SJCRH30 (cell line): ENCODE results near the gene RAD51. TPM values are rescaled to one million over a fixed set of nuclear protein-coding genes. Genes with fewer than 3 reads are reported as not detected.

Experiments
- DNase-seq, 2 experiments: peaks; one replicate each; pipeline ENCODE4 v3.0.0-alpha.2; 2015 to 2020
- H3K27ac ChIP-seq: fragments of 250-450 bp; sonication (Bioruptor Pico); 2 replicates; pipeline ENCODE4 v1.5.1; 2020; ENCODE audit warnings: mild to moderate bottlenecking, moderate library complexity
- H3K27me3 ChIP-seq: fragments of 250-450 bp; sonication (Bioruptor Pico); 2 replicates; pipeline ENCODE4 v1.5.1; 2020; ENCODE audit warnings: mild to moderate bottlenecking, moderate library complexity
- H3K36me3 ChIP-seq: fragments of 250-450 bp; sonication (Bioruptor Pico); 2 replicates; pipeline ENCODE4 v1.5.1; 2020; ENCODE audit warnings: mild to moderate bottlenecking, moderate library complexity
- H3K4me1 ChIP-seq: fragments of 250-450 bp; sonication (Bioruptor Pico); 2 replicates; pipeline ENCODE4 v1.5.1; 2020; ENCODE audit warnings: mild to moderate bottlenecking, moderate library complexity
- H3K4me3 ChIP-seq: fragments of 250-450 bp; sonication (Bioruptor Pico); 2 replicates; pipeline ENCODE4 v1.5.1; 2020; ENCODE audit warnings: mild to moderate bottlenecking, moderate library complexity
- H3K9me3 ChIP-seq: fragments of 250-450 bp; sonication (Bioruptor Pico); replicated peaks from 2 replicates; pipeline ENCODE4 v1.5.1; 2020; ENCODE audit warnings: mild to moderate bottlenecking, moderate library complexity
- total RNA-seq: library from RNA; depleted of rRNA; stranded (reverse); fragments of >200 nt; shearing (Covaris generic); gene quantifications from 2 replicates; pipeline ENCODE4 v1.2.3, GENCODE V29; 2014

The RAD51 gene
- total RNA-seq, 1 experiment from 2014 or later, result 48.0 TPM

- H3K36me3 ChIP-seq, result peaks cover 22% of the 10 kb centered on the region
- H3K27ac ChIP-seq, result peak overlapping the region; percentile 54
- H3K27me3 ChIP-seq, result no peaks in the 10 kb centered on the region
- no peak overlapping the region for H3K4me3 ChIP-seq
- H3K9me3 ChIP-seq, result no peaks in the 10 kb centered on the region
- DNase-seq, result no peak
- H3K4me1 ChIP-seq, result peaks cover 18% of the 10 kb centered on the region
Measured at GRCh38 chr15:40743485-40743901, 48.5 kb downstream of the RAD51 start.

GRCh38 chr15:40743921-40744814, 49.2 kb downstream of the RAD51 start:
- no peak for DNase-seq
- Histone ChIP-seq H3K4me3 (no peak overlapping the region), H3K27me3 (no peaks in the 10 kb centered on the region), H3K36me3 (peaks cover 22% of the 10 kb centered on the region), H3K4me1 (peaks cover 18% of the 10 kb centered on the region), H3K9me3 (no peaks in the 10 kb centered on the region), H3K27ac (peak overlapping the region; percentile 54)

DNA sequence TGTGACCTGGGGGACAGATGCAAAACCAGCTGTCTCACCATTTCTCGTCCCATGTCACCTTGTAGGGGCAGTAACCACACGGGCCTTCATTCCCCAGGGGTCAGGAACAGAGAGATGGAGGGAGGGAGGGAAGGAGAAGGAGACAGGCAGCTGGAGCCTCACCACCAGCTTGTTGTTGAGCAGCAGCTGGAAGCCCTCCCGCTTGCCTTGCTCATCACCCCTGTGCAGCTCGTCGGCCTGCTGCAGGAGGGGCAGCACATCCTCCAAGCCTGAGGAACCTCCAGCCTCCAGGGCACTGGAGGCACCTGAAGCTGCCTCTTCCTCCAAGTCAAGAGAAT, 49.8 kb downstream of the RAD51 start:
- no peaks in the 10 kb centered on the region for H3K9me3 ChIP-seq
- peak overlapping the region; percentile 54 for H3K27ac ChIP-seq
- no peaks in the 10 kb centered on the region for H3K27me3 ChIP-seq
- H3K4me1 ChIP-seq, result peaks cover 18% of the 10 kb centered on the region
- DNase-seq, result peak; percentile 94 to 98
- H3K36me3 ChIP-seq, result peaks cover 27% of the 10 kb centered on the region
- H3K4me3 ChIP-seq, result no peak overlapping the region

GRCh38 chr15:40746916-40747418, 52.0 kb downstream of the RAD51 start:
- no peak overlapping the region for H3K27ac ChIP-seq
- no peaks in the 10 kb centered on the region for H3K9me3 ChIP-seq
- peaks cover 32% of the 10 kb centered on the region for H3K36me3 ChIP-seq
- H3K27me3 ChIP-seq, result no peaks in the 10 kb centered on the region
- H3K4me3 ChIP-seq, result no peak overlapping the region
- no peak for DNase-seq
- peaks cover 18% of the 10 kb centered on the region for H3K4me1 ChIP-seq

DNA sequence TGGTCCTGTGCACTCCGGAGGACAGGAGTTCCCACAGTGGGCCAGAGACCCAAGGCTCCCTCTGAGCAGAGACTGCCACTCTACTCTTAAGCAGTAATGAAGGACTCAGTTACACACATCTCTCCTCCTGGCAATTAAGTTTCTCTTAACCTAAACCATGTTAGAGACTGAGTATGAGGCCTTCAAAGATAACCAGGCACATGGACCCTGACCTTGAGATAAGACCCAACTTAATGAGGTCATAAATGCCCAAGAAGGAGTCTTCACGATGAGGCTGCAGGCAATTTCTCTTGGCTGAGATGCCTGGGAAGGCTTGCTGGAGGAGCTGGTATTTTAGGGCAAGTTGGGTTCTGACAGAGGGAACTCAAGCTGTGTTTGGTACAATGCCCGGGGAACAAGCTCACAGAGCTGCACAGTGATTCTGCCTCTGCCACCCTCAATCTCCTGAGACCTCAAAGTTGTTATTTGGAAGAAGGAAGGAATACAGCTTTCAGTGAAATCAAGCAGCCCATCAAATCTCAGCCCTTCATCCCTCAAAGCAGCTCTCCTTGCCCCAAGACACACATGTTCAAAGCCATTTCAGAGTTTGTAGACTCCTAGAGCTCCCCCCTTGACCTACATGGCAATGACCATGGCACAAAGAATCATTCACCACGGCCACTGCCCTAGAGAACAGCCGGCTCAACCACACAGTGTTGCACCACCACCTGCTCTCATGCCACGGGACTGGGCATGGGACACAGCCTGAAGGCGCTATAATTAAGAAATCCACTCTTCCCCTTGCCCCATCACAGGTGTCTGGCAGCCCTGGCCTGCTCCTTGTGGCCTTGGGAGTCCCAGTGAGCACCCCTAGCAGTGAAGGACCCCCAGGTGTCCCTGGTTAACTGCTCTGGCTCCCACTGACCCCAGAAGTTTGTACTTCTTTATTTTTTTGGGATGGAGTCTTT, 53.0 kb downstream of the RAD51 start:
- Histone ChIP-seq H3K27me3 (no peaks in the 10 kb centered on the region), H3K4me1 (peaks cover 18% of the 10 kb centered on the region), H3K4me3 (no peak overlapping the region), H3K27ac (no peak overlapping the region), H3K9me3 (no peaks in the 10 kb centered on the region), H3K36me3 (peaks cover 27% of the 10 kb centered on the region)
- no peak for DNase-seq

- no peaks in the 10 kb centered on the region for H3K9me3 ChIP-seq
- H3K4me1 ChIP-seq, result peaks cover 11% of the 10 kb centered on the region
- H3K4me3 ChIP-seq, result no peak overlapping the region
- DNase-seq, result no peak
- peaks cover 25% of the 10 kb centered on the region for H3K36me3 ChIP-seq
- no peaks in the 10 kb centered on the region for H3K27me3 ChIP-seq
- H3K27ac ChIP-seq, result no peak overlapping the region
Measured at GRCh38 chr15:40749151-40749630, 54.2 kb downstream of the RAD51 start.

GRCh38 chr15:40750885-40751284, 55.9 kb downstream of the RAD51 start:
- no peak for DNase-seq
- Histone ChIP-seq H3K9me3 (no peaks in the 10 kb centered on the region), H3K27me3 (no peaks in the 10 kb centered on the region), H3K27ac (no peak overlapping the region), H3K36me3 (peaks cover 25% of the 10 kb centered on the region), H3K4me3 (no peak overlapping the region), H3K4me1 (peaks cover 3% of the 10 kb centered on the region; the same call in 1 of the 2 replicates)

GRCh38 chr15:40751745-40752144, 56.8 kb downstream of the RAD51 start:
- DNase-seq, result no peak
- Histone ChIP-seq H3K27me3 (no peaks in the 10 kb centered on the region), H3K4me1 (peaks cover 9% of the 10 kb centered on the region), H3K36me3 (peaks cover 25% of the 10 kb centered on the region), H3K27ac (no peak overlapping the region), H3K4me3 (no peak overlapping the region), H3K9me3 (no peaks in the 10 kb centered on the region)

GRCh38 chr15:40754574-40754882, 59.6 kb downstream of the RAD51 start:
- H3K27me3 ChIP-seq, result no peaks in the 10 kb centered on the region
- no peak overlapping the region for H3K27ac ChIP-seq
- H3K9me3 ChIP-seq, result no peaks in the 10 kb centered on the region
- peak overlapping the region; percentile 85 for H3K4me3 ChIP-seq
- H3K4me1 ChIP-seq, result peaks cover 17% of the 10 kb centered on the region
- DNase-seq, result peak in 1 of 2 experiments; percentile 24
- H3K36me3 ChIP-seq, result peaks cover 18% of the 10 kb centered on the region

DNA sequence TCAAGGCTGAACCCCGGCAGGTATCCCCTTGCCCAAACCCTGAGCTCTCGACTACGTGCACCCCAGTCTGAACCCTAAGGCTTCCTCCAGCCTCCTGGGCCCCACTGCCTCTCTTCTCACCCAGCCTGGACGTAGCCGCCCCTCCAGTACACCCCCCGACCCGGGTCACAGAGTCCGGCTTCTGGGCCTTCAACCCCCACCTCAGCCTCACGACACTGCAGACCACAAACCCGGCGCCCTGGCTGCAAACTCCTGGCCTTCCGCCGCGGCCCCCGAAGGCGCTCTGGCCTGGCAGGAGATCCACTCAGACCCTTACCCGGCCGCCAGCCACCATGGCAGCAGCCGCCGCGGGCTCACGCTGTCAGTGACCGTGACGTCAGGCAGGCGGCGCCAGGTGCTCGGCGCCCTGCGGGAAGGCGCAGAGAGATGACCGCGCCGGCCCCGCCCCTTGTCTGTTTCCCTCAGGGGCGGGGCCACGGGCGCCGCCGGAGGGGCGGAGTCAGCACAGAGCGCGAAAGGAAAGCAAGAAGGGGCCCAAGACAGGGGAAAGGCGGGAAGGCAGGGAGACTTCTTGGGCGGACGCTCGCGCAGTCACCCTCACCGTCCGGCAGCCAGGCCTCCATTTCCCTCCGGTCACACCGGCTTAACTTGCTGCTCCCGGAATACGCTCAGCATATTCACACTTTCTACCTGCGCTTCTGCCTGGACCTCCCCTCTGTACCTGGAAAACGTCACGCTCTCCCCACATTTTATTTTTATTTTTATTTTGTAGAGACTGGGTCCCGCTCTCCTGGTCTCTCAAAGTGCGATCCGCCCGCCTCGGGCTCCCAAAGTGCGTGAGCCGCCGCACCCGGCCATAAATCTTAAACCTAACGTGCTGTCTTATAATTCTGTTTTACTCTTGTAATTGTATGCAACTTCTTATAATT, 60.2 kb downstream of the RAD51 start, which contains the start of gene RMDN3:
Gene RMDN3 (minus strand): TSS at position 372 of the 929 bp plus-strand sequence. CDS start 471 bp downstream, outside the sequence.
- peak; percentile 93 to 96 for DNase-seq
- H3K27me3 ChIP-seq, result no peaks in the 10 kb centered on the region
- H3K9me3 ChIP-seq, result no peaks in the 10 kb centered on the region
- H3K27ac ChIP-seq, result peak within 1 kb of the TSS; percentile 98
- peaks cover 23% of the 10 kb centered on the region for H3K4me1 ChIP-seq
- peaks cover 16% of the 10 kb centered on the region for H3K36me3 ChIP-seq
- H3K4me3 ChIP-seq, result peak within 1 kb of the TSS; percentile 85

GRCh38 chr15:40755812-40756208, 60.8 kb downstream of the RAD51 start:
- peak; percentile 49 to 54 for DNase-seq
- Histone ChIP-seq H3K27ac (peak overlapping the region; percentile 98), H3K4me3 (peak overlapping the region; percentile 85), H3K27me3 (no peaks in the 10 kb centered on the region), H3K36me3 (peaks cover 11% of the 10 kb centered on the region; the same call in 1 of the 2 replicates), H3K4me1 (peaks cover 29% of the 10 kb centered on the region), H3K9me3 (no peaks in the 10 kb centered on the region)

- DNase-seq, result peak; percentile 85 to 89
- H3K27me3 ChIP-seq, result no peaks in the 10 kb centered on the region
- peak overlapping the region; percentile 36; the same call in 1 of the 2 replicates for H3K27ac ChIP-seq
- peaks cover 30% of the 10 kb centered on the region for H3K4me1 ChIP-seq
- no peaks in the 10 kb centered on the region for H3K9me3 ChIP-seq
- no peak overlapping the region for H3K4me3 ChIP-seq
- H3K36me3 ChIP-seq, result peaks cover 7% of the 10 kb centered on the region; the same call in 1 of the 2 replicates
Measured at GRCh38 chr15:40756938-40757337, 62.0 kb downstream of the RAD51 start.

DNA sequence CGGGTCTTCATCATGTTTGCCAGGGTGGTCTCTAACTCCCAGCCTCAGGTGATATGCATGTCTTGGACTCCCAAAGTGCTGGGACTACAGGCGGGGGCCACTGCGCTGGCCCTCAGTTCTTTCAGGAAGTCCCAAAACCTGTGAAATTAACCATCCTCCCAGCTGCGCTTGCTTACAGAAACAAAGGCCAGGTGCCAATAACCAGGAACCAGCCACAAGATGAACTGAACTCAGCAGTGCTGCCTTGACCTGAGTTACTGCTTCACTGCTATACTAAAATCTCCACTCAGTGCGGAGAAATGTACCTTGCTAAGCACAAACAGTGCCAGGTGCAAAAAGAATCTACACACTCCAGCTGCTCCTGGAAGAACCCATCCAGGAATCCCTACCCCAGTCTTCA, 65.0 kb downstream of the RAD51 start:
- H3K27ac ChIP-seq, result 0 out of 2 replicates have a peak overlapping the region, but pooled peaks have one; percentile 9
- no peaks in the 10 kb centered on the region for H3K27me3 ChIP-seq
- no peaks in the 10 kb centered on the region for H3K36me3 ChIP-seq
- H3K4me3 ChIP-seq, result no peak overlapping the region
- H3K9me3 ChIP-seq, result no peaks in the 10 kb centered on the region
- peaks cover 36% of the 10 kb centered on the region for H3K4me1 ChIP-seq
- DNase-seq, result no peak
